NCI-H2107 treated with DMSO at 0.1 percent for 48 hours (cell line): ENCODE data around the gene BEND3.
"Not testable (repeated sequence)": the region's sequence is repeated elsewhere in the genome, so short reads cannot be mapped to it uniquely, and the experiment has no call there.

Source experiments
- DNase-seq: peaks from one replicate; lab custom pipeline; 2025; ENCODE audit not compliant: unreplicated experiment; lab: John Stamatoyannopoulos, UW

Gene BEND3

GRCh38 chr6:107045826-107046675 is 69.3 kb downstream of the BEND3 start:
- DNase-seq: no peak

GRCh38 chr6:107033126-107033525 is 82.2 kb downstream of the BEND3 start:
- DNase-seq: no peak

- DNase-seq: no peak
These were observed 83.3 kb downstream of the BEND3 start for GRCh38 chr6:107032051-107032450.

- no peak for DNase-seq
These were observed 85.2 kb downstream of the BEND3 start for GRCh38 chr6:107030151-107030550.

GRCh38 chr6:107026965-107027364 is 88.3 kb downstream of the BEND3 start:
- DNase-seq: no peak

GRCh38 chr6:107021446-107022185 is 93.7 kb downstream of the BEND3 start:
- DNase-seq: no peak

- no peak for DNase-seq
These were observed 95.1 kb downstream of the BEND3 start for GRCh38 chr6:107020239-107020638.

GRCh38 chr6:107019628-107020027 is 95.7 kb downstream of the BEND3 start:
- not testable (repeated sequence) for DNase-seq

GRCh38 chr6:107019047-107019446 is 96.3 kb downstream of the BEND3 start:
- no peak for DNase-seq
